T-helper 17 cell (primary cell): ENCODE measurements around the gene DIP2C. TPM values are rescaled to one million over a fixed set of nuclear protein-coding genes. Genes with fewer than 3 reads are reported as not detected.
A peak's percentile ranks its signal among the peaks of the same experiment; 100 is the strongest.

Experiments
- ATAC-seq: fragments of 150-1000 bp; cut with Tn5 transposase; 2 replicates; pipeline ENCODE4 v1.10.0; 2021; ENCODE audit warnings: mild to moderate bottlenecking, moderate library complexity
- DNase-seq, 3 donors: peaks; one replicate each; pipeline versions ENCODE4 v3.0.0 to v3.0.0-alpha.2; 2020 to 2021
- H3K9me3 ChIP-seq: one replicate; pipeline ENCODE4 v1.7.0; 2013; ENCODE audit warnings: low read length, mild to moderate bottlenecking; ENCODE audit not compliant: control insufficient read depth, poor library complexity, severe bottlenecking
- H3K27ac Mint-ChIP-seq: one replicate; pipeline ENCODE4 v1.8.0; 2022; ENCODE audit warnings: mild to moderate bottlenecking, moderate library complexity, mixed read lengths
- H3K27me3 Mint-ChIP-seq: one replicate; pipeline ENCODE4 v1.8.0; 2022; ENCODE audit warnings: mixed read lengths
- H3K36me3 Mint-ChIP-seq: one replicate; pipeline ENCODE4 v1.8.0; 2022; ENCODE audit warnings: low read depth, mixed read lengths
- H3K4me1 Mint-ChIP-seq: one replicate; pipeline ENCODE4 v1.8.0; 2022; ENCODE audit warnings: mild to moderate bottlenecking, mixed read lengths
- H3K4me3 Mint-ChIP-seq: one replicate; pipeline ENCODE4 v1.8.0; 2022; ENCODE audit warnings: mild to moderate bottlenecking, moderate library complexity, mixed read lengths
- total RNA-seq, 4 donors: library from RNA in 2 of 4; stranded (reverse) in 2 of 4; gene quantifications; one replicate each; pipeline ENCODE4 v1.2.3 and lab custom pipeline; 2022 to 2026

The DIP2C gene
- total RNA-seq, 2 donors from 2014 or later, result 4.1 to 6.0 TPM

DNA sequence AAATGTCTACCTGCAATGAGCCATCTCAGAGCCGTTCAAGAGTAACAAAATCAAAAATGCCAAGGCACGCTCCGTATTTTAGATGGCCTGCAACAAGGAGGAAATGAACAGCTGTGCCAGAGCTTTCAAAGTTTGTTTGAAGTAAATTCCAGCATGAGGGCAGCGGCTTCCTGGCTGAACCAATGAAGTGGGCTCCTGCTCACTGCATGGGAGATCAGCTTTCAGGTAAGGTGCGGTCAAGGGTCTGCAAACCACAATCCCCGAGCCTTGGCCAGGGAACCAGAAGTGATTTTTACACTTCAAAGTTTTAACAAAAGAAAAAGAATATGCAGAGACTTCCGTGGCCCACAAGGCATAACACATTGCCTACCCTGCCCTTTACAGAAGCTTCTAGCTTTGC lies 120.6 kb downstream of the DIP2C start:
- ATAC-seq, result no peak
- DNase-seq, result no peak
- H3K4me3 Mint-ChIP-seq, result no peak overlapping the region
- peaks cover 42% of the 10 kb centered on the region for H3K27me3 Mint-ChIP-seq
- H3K4me1 Mint-ChIP-seq, result peaks cover 3% of the 10 kb centered on the region
- no peak overlapping the region for H3K27ac Mint-ChIP-seq
- H3K36me3 Mint-ChIP-seq, result peaks cover 5% of the 10 kb centered on the region
- H3K9me3 ChIP-seq, result no peaks in the 10 kb centered on the region

DNA sequence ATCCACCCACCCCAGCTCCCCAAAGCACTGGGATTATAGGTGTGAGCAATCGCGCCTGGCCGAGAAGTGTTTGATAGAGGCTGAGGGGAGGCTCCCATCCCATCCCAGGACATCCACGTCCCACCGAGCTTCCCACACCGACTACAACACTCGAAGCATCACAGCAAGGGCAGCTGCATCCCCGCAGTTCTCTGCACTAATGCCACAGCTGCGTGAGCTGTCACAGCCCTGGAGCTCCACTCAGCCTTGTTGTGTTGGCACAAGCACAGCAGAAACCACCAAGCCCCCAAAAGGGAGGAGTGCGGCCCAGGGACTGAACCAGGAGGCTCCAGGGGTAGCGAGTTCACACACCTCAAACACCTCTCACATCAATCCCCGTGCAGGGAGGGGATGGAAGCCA lies 121.6 kb downstream of the DIP2C start:
- peaks cover 38% of the 10 kb centered on the region for H3K27me3 Mint-ChIP-seq
- H3K36me3 Mint-ChIP-seq, result peaks cover 5% of the 10 kb centered on the region
- H3K27ac Mint-ChIP-seq, result no peak overlapping the region
- no peak overlapping the region for H3K4me3 Mint-ChIP-seq
- no peaks in the 10 kb centered on the region for H3K9me3 ChIP-seq
- no peak for ATAC-seq
- H3K4me1 Mint-ChIP-seq, result peaks cover 3% of the 10 kb centered on the region
- no peak for DNase-seq

DNA sequence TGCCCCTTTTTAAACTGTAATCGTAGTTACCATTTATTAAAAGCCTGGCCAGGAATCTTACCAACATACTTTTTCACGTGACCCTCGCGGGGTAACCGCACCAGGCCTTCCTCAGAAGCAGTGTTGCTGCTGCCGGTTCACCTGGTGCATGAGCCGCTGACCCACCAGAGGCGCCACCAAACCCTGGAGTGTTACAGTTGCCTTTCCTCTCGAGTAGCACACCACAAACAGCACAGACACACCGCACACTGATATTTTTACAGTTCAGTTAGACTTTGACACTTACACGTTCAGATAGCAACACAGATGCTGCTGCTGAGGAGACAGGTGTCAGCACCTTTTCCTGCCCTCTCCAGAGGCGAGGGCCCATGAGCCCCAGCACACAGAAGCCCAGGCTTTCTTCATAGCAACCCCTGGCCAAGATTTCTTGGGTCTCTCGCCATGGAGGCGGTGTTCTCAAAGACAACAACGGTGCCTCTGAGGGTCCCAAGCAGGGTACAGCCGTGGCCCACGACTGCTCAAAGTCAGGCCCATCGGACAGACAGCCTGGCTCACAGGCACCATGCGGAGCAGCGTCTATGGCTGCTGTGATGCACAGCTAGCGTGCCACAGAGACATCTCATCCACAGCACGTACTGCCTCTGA lies 123.1 kb downstream of the DIP2C start:
- H3K36me3 Mint-ChIP-seq, result peaks cover 5% of the 10 kb centered on the region
- ATAC-seq, result no peak
- H3K4me3 Mint-ChIP-seq, result no peak overlapping the region
- no peak overlapping the region for H3K27ac Mint-ChIP-seq
- H3K4me1 Mint-ChIP-seq, result peaks cover under 1% of the 10 kb centered on the region
- no peaks in the 10 kb centered on the region for H3K9me3 ChIP-seq
- peaks cover 23% of the 10 kb centered on the region for H3K27me3 Mint-ChIP-seq
- DNase-seq, result no peak

DNA sequence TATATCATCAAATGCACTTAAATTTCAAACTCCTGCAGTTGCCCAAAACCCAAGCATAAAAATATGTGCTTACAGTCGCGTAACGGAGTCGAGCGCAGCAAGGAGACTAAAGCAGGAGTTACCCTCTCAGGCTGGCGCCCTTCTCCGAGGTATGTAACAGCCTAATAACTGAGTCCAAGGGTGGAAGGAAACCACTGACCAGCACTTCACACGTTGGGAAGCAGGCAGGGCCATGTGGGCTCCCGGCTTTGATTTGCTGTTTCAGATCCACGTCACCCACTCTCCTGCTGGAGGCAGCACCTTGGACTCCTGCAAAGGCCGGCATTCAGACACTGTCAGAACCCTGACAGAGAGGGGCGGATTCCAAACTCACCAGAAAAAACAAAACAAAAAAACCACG lies 123.8 kb downstream of the DIP2C start:
- Mint-ChIP-seq H3K4me1 (no peaks in the 10 kb centered on the region), H3K4me3 (no peak overlapping the region), H3K27me3 (peaks cover 18% of the 10 kb centered on the region), H3K27ac (no peak overlapping the region), H3K36me3 (peaks cover 5% of the 10 kb centered on the region)
- ATAC-seq (no peak), DNase-seq (no peak)
- H3K9me3 ChIP-seq, result no peaks in the 10 kb centered on the region

DNA sequence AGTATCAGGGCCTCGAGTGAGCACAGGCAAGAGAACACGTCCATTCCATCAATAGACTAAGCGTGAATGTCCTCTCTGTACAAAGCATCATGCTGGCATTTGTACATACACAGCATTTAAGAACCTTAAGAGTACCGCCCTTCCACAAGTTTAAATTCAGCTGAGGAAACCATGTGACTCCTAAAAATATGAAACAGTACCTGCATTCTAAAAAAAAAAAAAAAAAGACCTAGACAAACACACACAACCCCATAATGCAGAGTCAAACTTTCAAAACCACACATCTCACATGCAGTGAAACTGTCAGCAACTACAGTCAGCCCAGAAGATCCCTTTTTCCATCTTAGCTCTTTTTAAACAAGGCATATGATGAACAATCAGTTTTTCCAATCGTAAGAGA lies 124.3 kb downstream of the DIP2C start:
- ATAC-seq (no peak), DNase-seq (no peak)
- Mint-ChIP-seq H3K36me3 (peaks cover 2% of the 10 kb centered on the region), H3K27ac (no peak overlapping the region), H3K4me3 (no peak overlapping the region), H3K27me3 (peaks cover 13% of the 10 kb centered on the region), H3K4me1 (no peaks in the 10 kb centered on the region)
- H3K9me3 ChIP-seq, result no peaks in the 10 kb centered on the region

DNA sequence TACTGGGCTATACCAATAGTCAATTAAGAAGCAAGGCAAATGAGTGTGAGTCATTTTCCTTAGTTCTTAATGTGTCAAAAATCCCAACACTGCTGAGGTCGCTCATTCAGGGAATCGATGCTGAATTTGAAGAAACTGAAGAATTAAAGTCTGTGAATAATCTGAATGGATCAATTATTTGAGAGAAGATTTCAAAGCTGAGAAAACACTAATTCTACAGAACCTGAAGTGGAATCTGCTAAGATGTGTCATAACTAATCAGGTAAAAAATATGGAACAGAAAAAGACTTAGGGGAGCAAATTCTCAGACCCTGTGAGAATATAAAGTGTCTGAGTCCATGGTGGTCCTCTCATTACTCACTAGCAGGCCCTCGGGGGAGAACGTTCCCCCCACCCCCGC lies 125.6 kb downstream of the DIP2C start:
- Mint-ChIP-seq H3K4me1 (no peaks in the 10 kb centered on the region), H3K4me3 (no peak overlapping the region), H3K36me3 (peaks cover 2% of the 10 kb centered on the region), H3K27me3 (peaks cover 13% of the 10 kb centered on the region), H3K27ac (no peak overlapping the region)
- no peaks in the 10 kb centered on the region for H3K9me3 ChIP-seq
- no peak for ATAC-seq
- DNase-seq, result no peak

DNA sequence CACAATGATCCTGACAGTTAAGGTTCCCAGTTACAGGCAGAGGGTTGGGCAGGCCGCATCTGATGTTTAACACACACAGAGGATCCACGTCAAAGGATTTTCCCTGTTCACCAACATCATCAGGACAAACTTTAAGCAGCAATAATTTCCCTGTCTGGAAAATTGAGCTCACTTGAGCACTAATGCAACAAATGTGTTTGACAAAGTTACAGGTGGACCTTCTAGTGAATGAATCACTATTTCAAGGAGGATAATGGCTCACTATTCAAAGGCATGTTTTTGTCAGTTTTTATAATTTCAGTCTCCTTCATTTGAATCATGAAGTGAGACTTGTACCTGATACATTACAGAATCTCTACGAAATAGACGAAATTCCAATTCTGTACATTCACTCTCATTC lies 127.3 kb downstream of the DIP2C start:
- Mint-ChIP-seq H3K27me3 (peaks cover 9% of the 10 kb centered on the region), H3K27ac (no peak overlapping the region), H3K4me1 (peaks cover 8% of the 10 kb centered on the region), H3K4me3 (no peak overlapping the region), H3K36me3 (peaks cover 2% of the 10 kb centered on the region)
- H3K9me3 ChIP-seq, result no peaks in the 10 kb centered on the region
- no peak for ATAC-seq
- no peak for DNase-seq

DNA sequence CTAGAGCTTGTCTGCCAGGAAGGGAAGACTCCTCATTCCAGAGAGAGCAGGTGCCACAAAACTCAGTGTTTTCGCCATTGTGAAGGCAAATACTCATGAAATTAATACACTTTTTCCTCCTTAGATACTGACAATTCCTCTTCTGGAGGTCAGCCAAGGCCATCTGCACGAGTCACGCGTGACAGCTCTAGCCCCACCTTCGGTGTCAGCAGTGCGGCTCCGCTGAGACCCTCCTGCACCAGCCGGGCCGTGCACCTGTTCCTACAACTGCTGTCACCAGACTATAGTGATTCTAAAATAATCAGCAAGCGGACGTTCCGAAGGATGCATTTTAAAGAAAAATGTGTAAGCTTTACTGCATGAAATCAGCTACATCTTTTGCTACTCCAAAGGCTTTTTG lies 127.7 kb downstream of the DIP2C start:
- H3K9me3 ChIP-seq, result no peaks in the 10 kb centered on the region
- H3K4me1 Mint-ChIP-seq, result peaks cover 11% of the 10 kb centered on the region
- H3K4me3 Mint-ChIP-seq, result no peak overlapping the region
- H3K36me3 Mint-ChIP-seq, result peaks cover 2% of the 10 kb centered on the region
- ATAC-seq, result no peak
- H3K27me3 Mint-ChIP-seq, result peaks cover 13% of the 10 kb centered on the region
- H3K27ac Mint-ChIP-seq, result no peak overlapping the region
- DNase-seq, result no peak

DNA sequence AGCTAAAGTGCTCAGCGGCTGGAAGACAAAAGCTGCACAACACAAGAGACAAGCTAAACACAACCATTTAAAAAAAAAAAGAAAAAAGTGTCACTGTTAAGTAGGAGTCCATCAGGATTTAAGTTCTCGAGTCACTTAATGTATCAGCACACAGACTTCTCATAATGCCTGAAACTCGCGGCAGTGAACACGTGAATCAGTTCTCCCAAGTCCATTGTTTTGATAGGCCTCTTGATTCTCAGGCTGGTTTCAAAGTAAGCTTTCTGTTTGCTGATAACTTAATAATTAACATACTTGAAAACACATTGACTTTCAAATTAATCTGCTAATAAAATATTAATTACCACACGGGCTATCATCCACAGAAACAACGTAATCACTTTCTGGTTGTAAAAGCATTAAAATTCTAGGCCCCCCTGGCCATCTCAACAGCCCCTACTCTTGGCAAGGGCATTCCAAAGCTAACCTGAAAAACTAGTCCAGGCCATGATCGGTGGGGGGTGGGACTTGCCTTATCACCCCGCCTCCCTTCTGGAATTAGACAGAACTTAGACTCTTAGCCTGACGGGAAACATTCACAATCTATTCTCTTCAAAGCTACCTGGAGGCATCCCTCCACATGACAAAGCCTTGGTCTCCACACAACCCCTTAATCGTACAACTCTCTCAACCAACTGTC lies 129.0 kb downstream of the DIP2C start:
- Mint-ChIP-seq H3K27ac (no peak overlapping the region), H3K4me1 (peaks cover 16% of the 10 kb centered on the region), H3K36me3 (peaks cover 2% of the 10 kb centered on the region), H3K4me3 (no peak overlapping the region), H3K27me3 (peaks cover 13% of the 10 kb centered on the region)
- H3K9me3 ChIP-seq, result no peaks in the 10 kb centered on the region
- ATAC-seq (no peak), DNase-seq (no peak)

DNA sequence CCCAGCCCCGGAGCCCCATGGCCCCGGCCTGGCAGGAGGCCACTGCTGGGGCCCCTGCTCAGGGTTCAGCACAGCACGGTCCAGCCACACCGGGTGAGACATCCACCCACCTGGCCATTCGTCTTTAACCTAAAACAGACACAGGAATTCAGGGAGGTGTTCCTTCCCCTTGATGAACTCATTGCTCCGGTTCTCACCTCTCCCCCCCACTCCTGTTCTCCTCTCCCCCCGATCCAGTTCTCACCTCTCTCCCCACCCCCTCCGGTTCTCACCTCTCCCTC lies 129.8 kb downstream of the DIP2C start:
- H3K36me3 Mint-ChIP-seq, result peaks cover 2% of the 10 kb centered on the region

DNA sequence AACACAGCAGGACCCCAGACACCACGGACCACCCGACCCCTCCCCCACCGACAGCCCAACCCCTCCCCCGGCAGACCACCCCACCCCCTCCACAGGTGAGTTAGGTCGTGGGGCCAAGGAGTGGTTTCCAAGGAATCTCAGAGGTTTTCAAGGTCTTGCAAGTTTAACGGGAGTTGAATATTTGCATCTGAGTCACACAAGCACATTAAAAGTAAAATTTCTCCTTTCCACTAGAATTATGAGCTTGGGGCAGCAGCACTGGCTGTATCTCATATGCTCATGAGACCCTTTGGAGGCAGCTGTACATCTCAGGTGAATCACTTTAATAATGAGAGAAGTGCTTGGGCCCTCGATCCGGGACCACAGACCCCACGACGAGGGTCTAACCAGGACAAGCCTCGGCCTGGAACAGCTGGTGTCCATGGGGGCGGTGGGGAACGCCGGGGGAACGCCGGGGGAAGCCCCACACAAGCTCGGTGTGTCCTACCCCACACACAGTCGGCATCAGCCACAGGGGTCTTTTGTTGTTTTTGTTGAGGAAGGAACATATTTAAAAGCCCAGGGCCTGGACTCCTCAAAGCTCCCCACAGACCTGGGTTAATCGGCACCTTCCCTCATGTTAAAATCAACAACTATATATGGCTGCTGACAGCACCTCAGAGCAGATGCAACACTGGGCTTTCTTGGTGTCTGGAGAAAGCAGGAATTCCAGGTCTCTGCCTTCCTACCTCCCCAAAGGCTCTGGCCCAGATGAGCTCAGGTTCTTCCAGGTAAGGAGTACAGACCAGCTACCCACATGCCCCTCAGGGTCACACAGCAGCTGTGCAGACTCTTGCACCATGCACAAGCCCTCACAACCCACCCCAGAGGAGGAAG lies 130.3 kb downstream of the DIP2C start:
- Mint-ChIP-seq H3K27me3 (peaks cover 18% of the 10 kb centered on the region), H3K4me3 (no peak overlapping the region), H3K27ac (no peak overlapping the region), H3K4me1 (peaks cover 16% of the 10 kb centered on the region), H3K36me3 (peaks cover under 1% of the 10 kb centered on the region)
- ATAC-seq (no peak), DNase-seq (no peak)
- no peaks in the 10 kb centered on the region for H3K9me3 ChIP-seq

More for the DNA sequence above, 129.8 kb downstream of the DIP2C start:
- no peak overlapping the region for H3K27ac Mint-ChIP-seq
- no peak for ATAC-seq
- no peaks in the 10 kb centered on the region for H3K9me3 ChIP-seq
- peaks cover 18% of the 10 kb centered on the region for H3K27me3 Mint-ChIP-seq
- H3K4me3 Mint-ChIP-seq, result no peak overlapping the region
- peaks cover 16% of the 10 kb centered on the region for H3K4me1 Mint-ChIP-seq
- DNase-seq, result no peak

DNA sequence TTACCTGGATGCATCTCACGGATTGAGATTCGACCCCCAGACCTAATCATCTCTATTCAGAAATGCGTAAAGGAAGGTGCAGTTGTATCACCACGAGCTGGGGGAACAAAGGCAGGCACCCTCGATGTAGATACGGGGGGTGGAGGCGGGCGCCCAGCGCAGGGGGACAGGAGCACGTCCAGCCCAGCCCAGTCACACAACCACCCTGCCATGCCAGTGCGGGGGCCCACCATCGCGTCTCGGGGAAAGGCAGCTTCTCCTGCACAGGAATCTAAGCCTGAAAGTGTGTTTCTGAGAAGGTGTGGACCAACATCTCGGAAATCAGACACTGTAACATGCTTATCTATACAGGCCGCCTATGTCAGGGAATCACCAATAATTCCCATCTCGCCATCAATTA lies 131.1 kb downstream of the DIP2C start:
- H3K36me3 Mint-ChIP-seq, result no peaks in the 10 kb centered on the region
- H3K9me3 ChIP-seq, result no peaks in the 10 kb centered on the region
- H3K27me3 Mint-ChIP-seq, result peaks cover 20% of the 10 kb centered on the region
- peaks cover 19% of the 10 kb centered on the region for H3K4me1 Mint-ChIP-seq
- peak overlapping the region; percentile 37 for H3K27ac Mint-ChIP-seq
- ATAC-seq, result no peak
- H3K4me3 Mint-ChIP-seq, result no peak overlapping the region
- no peak for DNase-seq

DNA sequence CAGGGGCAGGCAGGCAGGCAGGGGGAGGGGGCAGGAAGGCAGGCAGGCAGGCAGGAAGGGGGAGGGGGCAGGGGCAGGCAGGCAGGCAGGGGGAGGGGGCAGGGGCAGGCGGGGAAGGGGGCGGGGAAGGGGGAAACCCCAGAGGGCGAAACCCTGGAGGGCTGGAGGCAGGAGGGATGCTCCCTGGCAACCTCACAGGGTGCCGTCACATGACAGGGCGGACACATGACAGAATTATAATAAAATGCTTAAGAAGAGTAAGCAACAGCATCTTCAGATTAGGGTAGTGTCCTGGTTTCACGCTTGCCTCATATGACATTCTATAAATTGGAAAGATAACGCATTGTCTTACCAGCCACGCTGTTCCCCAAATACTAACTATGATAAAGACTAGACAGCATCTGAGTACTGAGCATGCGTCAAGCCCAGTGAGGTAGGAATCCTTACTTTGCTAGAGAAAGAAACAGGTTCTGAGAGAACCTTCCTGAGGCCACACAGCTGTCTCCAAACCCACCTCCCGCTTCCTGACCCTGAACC lies 131.6 kb downstream of the DIP2C start:
- H3K27ac Mint-ChIP-seq, result peak overlapping the region; percentile 37
- H3K9me3 ChIP-seq, result no peaks in the 10 kb centered on the region
- peaks cover 25% of the 10 kb centered on the region for H3K27me3 Mint-ChIP-seq
- DNase-seq (no peak), ATAC-seq (peak; percentile 79)
- H3K36me3 Mint-ChIP-seq, result no peaks in the 10 kb centered on the region
- H3K4me3 Mint-ChIP-seq, result no peak overlapping the region
- H3K4me1 Mint-ChIP-seq, result peaks cover 19% of the 10 kb centered on the region
